NCI-H82 treated with DMSO at 0.1 percent for 48 hours (cell line): ENCODE data around the gene BCAS1.

Source experiments
- DNase-seq: peaks from one replicate; lab custom pipeline; 2025; ENCODE audit not compliant: unreplicated experiment; lab: John Stamatoyannopoulos, UW

Gene BCAS1

GRCh38 chr20:54051068-54051467 is 19.3 kb downstream of the BCAS1 start:
- DNase-seq = no peak

DNA sequence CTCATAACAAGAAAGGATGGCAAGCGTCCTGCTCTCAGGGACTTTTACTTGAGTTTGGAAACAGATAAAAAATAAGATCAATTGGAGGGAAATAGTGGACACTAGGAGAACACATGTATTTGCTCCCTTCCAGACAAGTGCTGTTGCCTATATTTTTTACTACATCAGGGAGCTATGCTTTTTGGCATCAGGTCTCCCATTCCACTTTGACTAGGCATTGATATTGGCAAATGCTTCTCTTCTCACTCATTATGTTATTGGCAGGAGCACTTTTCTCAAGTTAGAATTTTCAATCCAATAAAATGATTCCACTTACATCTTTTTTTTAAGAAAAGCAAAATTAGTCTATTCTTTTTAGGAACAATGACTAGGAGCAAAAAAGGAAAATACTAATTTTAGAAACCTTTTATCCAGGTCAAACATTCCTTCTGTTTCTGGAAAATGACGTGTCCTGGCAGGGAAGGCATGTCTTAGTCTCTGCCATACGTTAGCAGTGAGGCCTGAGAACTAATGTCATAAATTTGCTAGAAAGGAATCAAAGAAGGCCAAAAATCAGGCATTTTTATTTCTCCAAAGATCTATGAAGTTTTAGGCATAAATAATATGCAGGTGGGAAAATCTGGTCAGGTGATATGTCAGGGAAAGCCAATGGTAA is 21.4 kb downstream of the BCAS1 start:
- DNase-seq = no peak

DNA sequence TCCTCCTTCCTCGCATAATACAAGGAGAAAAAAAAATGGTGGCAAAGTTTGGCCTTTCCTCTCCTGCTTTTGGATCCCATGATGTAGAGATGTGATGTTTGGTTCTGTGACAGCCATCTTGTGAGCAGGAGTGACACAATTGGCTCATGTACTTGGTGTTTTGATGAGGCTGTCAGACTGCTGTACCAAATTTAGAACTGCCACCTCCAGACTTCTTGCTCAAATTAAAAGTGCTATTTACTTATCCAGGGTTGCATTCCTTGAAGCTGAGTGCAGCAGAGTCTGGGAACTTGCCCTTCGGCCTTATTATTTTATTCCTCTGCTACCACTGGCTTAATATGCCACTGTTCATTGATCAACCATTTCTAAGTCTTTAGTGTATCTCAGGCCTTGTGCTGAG is 21.9 kb downstream of the BCAS1 start:
- no peak for DNase-seq

- DNase-seq = no peak
Measured at GRCh38 chr20:54047720-54048119, 22.7 kb downstream of the BCAS1 start.

GRCh38 chr20:54047048-54047447 is 23.3 kb downstream of the BCAS1 start:
- no peak for DNase-seq

GRCh38 chr20:54044156-54044555 is 26.2 kb downstream of the BCAS1 start:
- DNase-seq = no peak

- DNase-seq = no peak
Measured at GRCh38 chr20:54043076-54043967, 27.1 kb downstream of the BCAS1 start.

GRCh38 chr20:54042021-54042420 is 28.4 kb downstream of the BCAS1 start:
- no peak for DNase-seq

GRCh38 chr20:54041336-54041735 is 29.1 kb downstream of the BCAS1 start:
- DNase-seq = no peak

DNA sequence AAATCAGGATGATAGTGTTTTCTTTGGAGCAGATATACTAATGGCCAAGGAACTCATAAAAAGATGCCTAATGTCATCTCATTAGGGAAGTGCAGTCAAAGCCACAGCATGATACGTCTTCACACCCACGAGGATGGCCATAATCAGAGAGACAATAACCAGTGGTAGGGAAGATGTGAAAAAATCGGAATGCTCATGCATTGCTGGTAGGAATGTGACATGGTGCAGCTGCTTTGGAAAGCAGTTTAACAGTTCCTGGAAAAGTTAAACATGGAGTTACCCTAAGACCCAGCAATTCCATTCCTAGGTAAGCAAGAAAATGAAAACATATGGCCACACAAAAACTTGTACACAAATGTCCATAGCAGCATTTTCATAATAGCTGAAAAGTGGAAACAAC is 29.9 kb downstream of the BCAS1 start:
- no peak for DNase-seq

- no peak for DNase-seq
Measured at GRCh38 chr20:54038961-54039360, 31.4 kb downstream of the BCAS1 start.

DNA sequence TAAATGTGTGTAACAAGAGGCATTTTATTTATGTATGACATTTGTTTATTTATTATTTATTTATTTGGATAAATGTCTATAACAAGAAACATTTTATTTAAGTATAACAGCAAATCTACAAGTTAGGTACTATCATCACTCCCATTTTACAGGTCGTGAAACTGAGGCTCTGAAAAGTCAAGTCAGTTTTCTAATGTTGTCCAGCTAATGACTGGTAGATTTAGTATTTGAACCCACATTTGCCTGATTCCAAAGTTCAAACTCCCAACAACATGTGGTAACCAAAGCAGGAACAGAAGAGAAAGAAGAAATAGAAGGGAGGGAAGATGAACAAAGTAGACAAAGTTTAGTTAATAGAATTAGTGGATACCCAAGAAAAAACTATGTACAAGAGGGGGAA is 32.9 kb downstream of the BCAS1 start:
- DNase-seq = no peak

- DNase-seq = no peak
Measured at GRCh38 chr20:54029643-54030042, 40.8 kb downstream of the BCAS1 start.

GRCh38 chr20:54029176-54029575 is 41.2 kb downstream of the BCAS1 start:
- DNase-seq = peak; percentile 18

DNA sequence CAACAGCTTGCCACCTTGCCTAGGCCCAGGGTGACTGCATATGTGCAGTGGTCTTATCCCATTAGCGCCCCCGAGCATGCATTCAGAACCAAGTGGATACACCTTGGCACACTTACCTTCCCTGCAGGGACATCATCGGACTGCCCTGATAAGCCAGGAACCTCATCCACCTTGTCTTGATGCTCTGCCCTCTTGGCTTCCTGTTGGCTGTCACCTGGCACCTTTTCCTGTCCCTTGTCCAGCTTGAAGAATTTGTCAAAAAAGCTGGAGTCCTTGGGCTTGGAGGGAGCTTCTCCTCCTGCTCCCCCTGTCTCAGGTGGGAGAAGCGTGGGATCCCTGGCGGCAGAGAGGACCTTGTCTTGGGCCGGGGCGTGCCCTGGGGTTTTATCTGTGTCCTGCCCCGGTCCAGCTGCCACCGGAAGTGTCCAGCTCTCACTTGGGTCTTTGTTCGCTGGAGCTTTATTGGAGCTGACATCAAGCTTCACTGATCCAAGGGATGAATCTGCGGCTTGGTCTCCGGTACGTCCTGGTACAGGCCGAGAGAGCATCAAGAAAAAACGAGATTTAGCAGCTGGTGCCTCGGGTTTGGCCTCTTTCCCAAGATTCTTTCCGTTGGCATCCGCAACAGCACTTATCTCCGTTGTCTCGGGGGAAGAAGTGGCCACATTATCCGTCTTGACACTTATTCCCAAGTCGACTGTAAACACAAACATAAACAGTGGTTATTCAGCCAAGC is 42.0 kb downstream of the BCAS1 start:
- DNase-seq = no peak

GRCh38 chr20:54027704-54028103 is 42.7 kb downstream of the BCAS1 start:
- no peak for DNase-seq

DNA sequence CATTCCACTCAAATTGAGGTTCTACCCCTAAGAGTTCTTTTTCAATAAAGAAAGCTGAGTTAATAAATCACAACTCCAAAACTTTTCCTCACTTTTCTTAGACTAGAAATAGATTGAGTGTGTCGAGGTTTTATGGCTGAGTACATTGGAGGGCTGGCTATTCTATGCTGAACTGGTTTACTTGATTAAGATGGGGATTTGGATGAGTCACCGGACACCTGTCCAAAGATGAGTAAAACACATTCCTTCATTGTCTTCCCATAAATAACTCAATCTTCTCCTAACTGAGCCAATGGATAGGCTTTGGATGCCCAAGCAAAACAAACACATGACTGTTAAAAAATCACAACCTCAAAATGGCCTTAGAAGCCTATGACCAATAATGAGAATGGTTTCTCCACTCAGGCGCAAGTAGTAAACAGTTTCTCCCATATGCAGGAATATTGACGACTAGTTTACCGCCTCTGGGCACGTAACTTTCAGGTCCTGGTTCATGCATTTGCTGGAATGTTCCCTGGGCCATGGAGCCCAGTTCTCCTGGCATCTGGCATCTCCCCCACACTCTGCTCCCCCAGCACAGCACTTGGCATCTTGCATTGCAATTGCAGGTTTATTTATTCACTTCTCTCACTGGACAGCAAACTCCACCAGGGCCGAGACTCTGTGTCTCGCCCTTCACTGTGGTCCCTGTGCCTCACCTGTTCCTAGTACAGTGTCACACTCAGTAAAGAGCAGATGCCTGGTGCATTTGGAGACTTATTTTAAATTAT is 43.9 kb downstream of the BCAS1 start:
- no peak for DNase-seq

DNA sequence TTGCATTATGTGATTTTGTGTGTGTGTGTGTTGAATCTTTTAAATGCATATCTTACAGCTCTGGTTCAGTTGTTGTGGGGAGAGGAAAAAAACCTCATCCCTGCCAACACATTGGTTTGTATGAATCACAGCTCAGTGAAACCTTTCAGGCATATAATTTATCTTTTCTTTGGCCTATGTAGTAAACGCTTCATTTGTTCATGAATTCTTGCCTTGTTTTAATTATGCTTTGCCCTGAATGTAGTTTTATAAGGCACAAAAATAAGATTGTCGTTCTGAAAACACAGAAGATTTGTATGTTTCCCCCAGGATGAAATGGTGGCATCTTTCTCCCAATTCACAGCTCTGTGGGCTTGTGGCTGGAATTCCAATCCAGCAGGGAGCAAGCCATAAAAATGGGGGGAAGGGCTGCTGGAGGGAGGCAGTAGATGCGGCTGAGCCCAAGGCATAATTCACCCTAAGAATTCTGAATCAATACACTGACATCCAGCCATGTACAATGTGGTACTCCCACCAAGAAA is 45.1 kb downstream of the BCAS1 start:
- no peak for DNase-seq

- DNase-seq = no peak
Measured at GRCh38 chr20:54023406-54023805, 47.0 kb downstream of the BCAS1 start.

DNA sequence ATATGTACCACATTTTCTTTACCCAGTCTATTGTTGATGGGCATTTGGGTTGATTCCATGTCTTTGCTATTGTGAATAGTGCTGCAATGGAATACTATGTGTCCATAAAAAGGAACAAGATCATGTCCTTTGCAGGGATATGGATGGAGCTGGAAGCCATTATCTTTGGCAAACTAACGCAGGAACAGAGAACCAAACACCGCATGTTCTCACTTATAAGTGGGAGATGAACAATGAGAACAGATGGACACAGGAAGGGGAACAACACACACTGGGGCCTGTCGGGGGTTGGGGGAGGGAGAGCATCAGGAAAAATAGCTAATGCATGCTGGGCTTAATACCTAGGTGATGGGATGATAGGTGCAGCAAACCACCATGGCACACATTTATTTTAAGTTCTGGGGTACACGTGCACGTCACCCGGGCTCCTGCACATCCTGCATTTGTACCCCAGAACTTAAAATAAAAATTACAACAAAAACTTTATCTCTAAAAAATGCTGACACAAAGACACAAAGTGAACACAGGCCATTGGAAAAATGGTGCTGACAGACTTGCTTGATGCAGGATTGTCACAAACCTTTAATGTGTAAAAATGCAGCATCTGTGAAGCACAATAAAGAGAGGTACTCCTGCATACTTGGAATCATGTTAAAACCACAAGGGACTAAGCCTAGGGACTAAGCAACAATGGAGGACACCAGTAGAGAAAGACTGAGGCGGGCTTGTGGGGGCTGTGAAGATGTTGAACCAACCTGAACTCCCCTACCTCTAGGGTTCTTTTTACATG is 48.8 kb downstream of the BCAS1 start:
- no peak for DNase-seq
